Esophagus squamous epithelium (tissue), 4 donors: Measurements from ENCODE around the gene TCEAL4.

Source experiments
- CTCF ChIP-seq, 6 experiments: fragments of 450-650 bp in 4 of 6; fragments of 200-600 bp in 2 of 6; sonication (generic) in 2 of 6; IDR thresholded peaks; one replicate each; pipeline ENCODE4 v1.5.1; 2016 to 2019; ENCODE audit warnings: antibody characterized with exemption in 6 of 6, mild to moderate bottlenecking in 4 of 6, moderate library complexity in 4 of 6
- POLR2A ChIP-seq, 4 donors: fragments of 450-650 bp; IDR thresholded peaks; one replicate each; pipeline ENCODE4 v1.6.1; 2017; ENCODE audit warnings: antibody characterized with exemption in 4 of 4, mild to moderate bottlenecking in 4 of 4, moderate library complexity in 3 of 4

DNA sequence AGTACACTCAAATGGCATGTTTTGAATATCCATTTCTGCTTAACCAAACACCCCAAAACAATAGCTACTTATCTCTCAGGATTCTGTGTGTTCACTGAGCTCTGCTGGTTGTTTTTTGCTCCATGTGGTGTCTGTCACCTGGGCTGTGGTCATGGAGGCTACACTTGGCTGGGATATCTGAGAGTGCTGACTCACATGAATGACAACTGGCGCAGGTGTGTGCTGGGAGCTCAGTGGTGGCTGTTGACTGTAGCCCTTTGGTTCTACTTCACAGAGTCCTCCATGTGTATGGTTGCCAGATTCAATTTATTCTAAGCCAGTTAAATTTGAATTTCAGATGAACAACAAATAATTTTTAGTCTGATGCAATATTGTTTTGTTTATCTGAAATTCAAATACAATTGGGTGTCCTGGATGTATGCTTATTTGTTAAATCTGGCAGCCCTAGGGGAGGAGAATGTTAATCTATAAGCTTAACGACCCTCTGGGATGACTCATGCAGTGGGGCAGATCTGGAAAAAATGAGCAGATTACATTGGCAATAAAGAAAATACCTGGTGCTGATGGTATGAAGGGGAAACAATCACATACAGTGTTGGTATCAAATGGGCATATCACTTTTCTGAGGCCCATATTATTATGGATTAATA lies 28.2 kb upstream of the TCEAL4 start:
- TF ChIP-seq CTCF (IDR thresholded peaks at IDR 0.05) (no peak), POLR2A (IDR thresholded peaks at IDR 0.05) (no peak)
